ENCODE measurements around the gene CLEC6A. TPM values are rescaled to one million over a fixed set of nuclear protein-coding genes. Genes with fewer than 3 reads are reported as not detected.
"Not testable (repeated sequence)": the region's sequence is repeated elsewhere in the genome, so short reads cannot be mapped to it uniquely, and the experiment has no call there.

CLEC6A gene
- polyA plus RNA-seq, 12 donors = not detected

DNA sequence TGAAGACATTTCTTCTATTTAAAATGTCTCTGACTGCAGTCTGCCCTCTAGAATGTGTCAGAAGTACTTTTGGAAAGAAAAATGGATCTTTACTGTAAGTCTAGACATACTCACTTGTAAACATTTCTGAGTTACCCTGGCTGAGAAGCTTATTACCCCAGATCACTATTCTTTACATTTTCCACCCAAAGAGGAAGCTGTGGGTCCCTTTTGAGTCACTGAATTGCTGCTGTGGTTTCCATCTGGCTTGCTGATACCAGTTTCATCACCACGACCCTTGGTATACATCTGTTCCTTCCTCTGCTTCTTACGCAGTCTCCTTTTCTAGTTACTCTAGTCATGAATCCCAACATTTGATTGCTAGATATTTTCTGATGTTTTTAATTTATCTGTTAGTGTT, 37.3 kb downstream of the CLEC6A start:
- peak; percentile 20 for DNase-seq

DNA sequence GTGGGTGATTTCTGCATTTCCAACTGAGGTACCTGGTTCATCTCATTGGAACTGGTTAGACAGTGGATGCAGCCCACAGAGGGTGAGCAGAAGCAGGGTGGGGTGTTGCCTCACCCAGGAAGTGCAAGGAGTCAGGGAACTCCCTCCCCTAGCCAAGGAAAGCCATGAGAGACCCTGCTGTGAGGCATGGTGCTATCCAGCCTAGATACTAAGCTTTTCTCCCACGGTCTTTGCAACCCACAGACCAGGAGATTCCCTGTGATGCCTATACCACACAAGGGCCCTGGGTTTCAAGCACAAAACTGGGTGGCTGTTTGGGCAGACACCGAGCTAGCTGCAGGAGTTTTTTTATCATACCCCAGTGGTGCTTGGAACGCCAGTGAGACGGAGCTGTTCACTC, 39.9 kb downstream of the CLEC6A start:
- not testable (repeated sequence) for DNase-seq

DNA sequence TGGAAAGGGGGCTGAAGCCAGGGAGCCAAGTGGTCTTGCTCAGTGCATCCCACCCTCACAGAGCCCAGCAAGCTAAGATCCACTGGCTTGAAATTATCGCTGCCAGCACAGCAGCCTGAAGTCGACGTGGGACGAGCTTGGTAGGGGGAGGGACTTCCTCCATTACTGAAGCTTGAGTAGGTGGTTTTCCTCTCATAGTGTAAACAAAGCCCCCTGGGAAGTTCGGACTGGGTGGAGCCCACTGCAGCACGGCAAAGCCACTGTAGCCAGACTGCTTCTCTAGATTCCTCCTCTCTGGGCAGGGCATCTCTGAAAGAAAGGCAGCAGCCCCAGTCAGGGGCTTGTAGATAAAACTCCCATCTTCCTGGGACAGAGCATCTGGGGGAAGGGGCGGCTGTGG, 40.3 kb downstream of the CLEC6A start:
- not testable (repeated sequence) for DNase-seq

DNA sequence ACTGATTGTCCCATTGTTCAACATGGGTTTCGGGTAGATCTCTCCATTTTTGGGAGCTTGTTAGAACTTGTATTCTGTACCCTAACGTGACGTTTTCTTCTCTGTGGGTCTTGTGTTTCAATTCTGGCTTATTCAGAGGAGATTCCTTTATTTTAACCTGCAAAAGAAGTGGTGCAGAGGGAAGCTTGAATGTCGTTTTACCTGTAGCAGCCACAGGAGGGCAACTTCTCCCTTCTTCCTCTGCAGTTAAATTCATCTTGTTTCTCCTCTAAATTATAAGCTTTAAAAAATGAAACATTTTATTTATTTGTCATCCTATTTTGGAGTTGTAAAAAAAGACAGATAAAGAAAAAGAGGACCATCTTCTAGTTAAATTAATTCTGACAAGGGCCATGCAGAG, 43.9 kb downstream of the CLEC6A start:
- DNase-seq = no peak

- no peak for DNase-seq
Observed at GRCh38 chr12:8501720-8502119, 46.0 kb downstream of the CLEC6A start.

DNA sequence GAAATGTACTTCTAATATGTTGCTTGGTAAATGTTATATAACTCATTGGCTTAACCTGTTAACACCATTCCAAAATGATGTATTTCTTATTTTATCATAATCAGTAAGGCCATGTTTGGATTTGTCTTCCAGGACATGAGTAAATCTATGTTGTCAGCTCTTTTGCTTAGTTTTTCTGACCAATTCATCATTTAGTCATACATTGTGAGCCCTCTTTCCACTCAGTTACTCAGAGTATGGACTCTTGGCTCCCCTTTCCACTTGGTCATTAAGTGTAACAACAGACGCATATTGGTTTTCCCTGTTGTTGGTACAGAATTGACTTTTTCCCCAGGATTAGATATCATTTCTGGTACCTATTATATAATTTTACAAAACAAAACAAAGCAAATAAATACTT, 48.6 kb downstream of the CLEC6A start:
- DNase-seq = no peak

DNA sequence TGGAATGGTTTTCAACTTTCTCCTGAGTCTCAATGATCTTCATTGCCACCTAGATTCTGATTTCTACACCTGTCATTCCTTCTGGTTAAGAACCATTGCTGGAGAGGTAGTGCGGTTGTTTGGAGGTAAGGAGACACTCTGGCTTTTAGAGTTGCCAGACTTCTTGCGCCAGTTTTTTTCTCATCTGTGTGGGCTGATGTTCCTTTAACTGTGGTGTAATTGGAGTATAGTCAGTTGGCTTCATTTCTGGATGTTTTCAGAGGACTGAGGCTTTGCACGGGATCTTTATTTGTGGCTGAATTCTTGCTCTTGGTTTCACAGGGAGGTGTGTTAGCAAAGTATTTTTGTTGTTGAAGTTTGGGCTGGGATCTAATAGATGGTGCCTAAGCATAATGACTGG, 51.8 kb downstream of the CLEC6A start:
- DNase-seq = no peak

- DNase-seq = no peak
Observed at GRCh38 chr12:8508223-8508622, 52.5 kb downstream of the CLEC6A start.

- no peak for DNase-seq
Observed at GRCh38 chr12:8508910-8509841, 53.4 kb downstream of the CLEC6A start.

DNA sequence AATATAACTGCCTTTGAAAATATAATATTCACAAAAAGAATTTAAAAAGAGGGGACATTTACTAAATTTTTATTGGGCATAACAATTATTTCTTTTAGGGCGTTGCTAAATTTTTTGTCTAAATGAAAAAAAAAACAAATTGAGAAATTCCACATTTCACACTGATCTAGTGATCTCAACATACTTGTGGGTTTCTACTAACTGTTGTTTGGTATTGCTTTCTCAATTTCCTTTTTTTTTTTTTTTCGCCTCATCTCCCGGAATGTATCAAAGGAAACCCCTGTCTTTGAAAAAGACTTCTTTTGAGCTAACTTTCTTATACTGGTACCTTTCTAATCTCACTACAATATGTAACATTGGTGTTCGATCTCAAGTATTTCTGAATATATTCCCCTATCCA, 57.5 kb downstream of the CLEC6A start, which contains the start of gene CLEC4D:
CLEC4D (plus strand) TSS at position 248 of the 400 bp plus-strand sequence. CDS start 230 bp downstream, outside the sequence.
- no peak for DNase-seq

- no peak for DNase-seq
Observed at GRCh38 chr12:8517971-8518370, 62.2 kb downstream of the CLEC6A start.

- DNase-seq = no peak
Observed at GRCh38 chr12:8519171-8519570, 63.4 kb downstream of the CLEC6A start.

GRCh38 chr12:8527250-8528130, 71.7 kb downstream of the CLEC6A start:
- DNase-seq = no peak

Other genes starting within 250 kb of the CLEC6A start
- 1 to 10 TPM in 6 of 12 donors, under 1 TPM in 4, not detected in 2; 0.30 to 2.2 (median 1.1) TPM for gene FAM90A1, start 228.3 kb upstream of the CLEC6A start, polyA plus RNA-seq (ENCODE audit: insufficient read length in 12 of 12)
- gene CLEC4D, start 57.5 kb downstream of the CLEC6A start, polyA plus RNA-seq (ENCODE audit: insufficient read length in 12 of 12) = under 1 TPM in 1 of 12 donors, not detected in 11; 0.21 TPM
- under 1 TPM in 4 of 12 donors, not detected in 8; 0.21 to 0.90 (median 0.51) TPM for gene CLEC4E, start 84.9 kb downstream of the CLEC6A start, polyA plus RNA-seq (ENCODE audit: insufficient read length in 12 of 12)
- gene AICDA, start 156.9 kb downstream of the CLEC6A start, polyA plus RNA-seq (ENCODE audit: insufficient read length in 12 of 12) = under 1 TPM in 10 of 12 donors, not detected in 2; 0.17 to 0.72 (median 0.39) TPM
- 100 to 1,000 TPM in 11 of 12 donors, not detected in 1; 111 to 209 (median 169) TPM for gene MFAP5, start 206.9 kb downstream of the CLEC6A start, polyA plus RNA-seq (ENCODE audit: insufficient read length in 12 of 12)
- 100 to 1,000 TPM in 5 of 12 donors, 10 to 100 TPM in 6, not detected in 1; 62.0 to 142 (median 97.8) TPM for gene RIMKLB, start 242.0 kb downstream of the CLEC6A start, polyA plus RNA-seq (ENCODE audit: insufficient read length in 12 of 12)

Measured in muscle of arm (tissue), 12 donors.